Activated naive CD8-positive, alpha-beta T cell treated with anti-CD3 and anti-CD28 coated beads for 36 hours (primary cell): Measurements from ENCODE around the gene NNT. TPM values are rescaled to one million over a fixed set of nuclear protein-coding genes. Genes with fewer than 3 reads are reported as not detected.
"Not testable (repeated sequence)": the region's sequence is repeated elsewhere in the genome, so short reads cannot be mapped to it uniquely, and the experiment has no call there.

Experiments used
- DNase-seq: peaks from one replicate; pipeline ENCODE4 v3.0.0; 2021
- H3K27ac Mint-ChIP-seq: one replicate; pipeline ENCODE4 v1.8.0; 2022; ENCODE audit warnings: mild to moderate bottlenecking, moderate library complexity, mixed read lengths
- H3K27me3 Mint-ChIP-seq: one replicate; pipeline ENCODE4 v1.8.0; 2022; ENCODE audit warnings: mild to moderate bottlenecking, mixed read lengths
- H3K36me3 Mint-ChIP-seq: one replicate; pipeline ENCODE4 v1.8.0; 2021; ENCODE audit warnings: mild to moderate bottlenecking, mixed read lengths
- H3K4me1 Mint-ChIP-seq: one replicate; pipeline ENCODE4 v1.8.0; 2021; ENCODE audit warnings: mixed read lengths
- H3K4me3 Mint-ChIP-seq: one replicate; pipeline ENCODE4 v1.8.0; 2022; ENCODE audit warnings: mild to moderate bottlenecking, moderate library complexity, mixed read lengths
- H3K9me3 Mint-ChIP-seq: one replicate; pipeline ENCODE4 v1.8.0; 2022; ENCODE audit warnings: mixed read lengths
- total RNA-seq, 2 experiments: library from RNA; stranded (reverse); gene quantifications; one replicate each; pipeline ENCODE4 v1.2.3, GENCODE V29; 2021

NNT gene
- total RNA-seq, 2 experiments from 2014 or later, result 69.7 to 71.8 TPM

- Mint-ChIP-seq H3K27me3 (no peaks in the 10 kb centered on the region), H3K4me1 (peaks cover 11% of the 10 kb centered on the region), H3K27ac (no peak overlapping the region), H3K4me3 (no peak overlapping the region), H3K9me3 (peaks cover 4% of the 10 kb centered on the region), H3K36me3 (peaks cover 36% of the 10 kb centered on the region)
- peak; percentile 9 for DNase-seq
Measured at GRCh38 chr5:43683884-43684471, 81.0 kb downstream of the NNT start.

- H3K27me3 Mint-ChIP-seq, result no peaks in the 10 kb centered on the region
- DNase-seq, result no peak
- no peak overlapping the region for H3K27ac Mint-ChIP-seq
- peaks cover 4% of the 10 kb centered on the region for H3K9me3 Mint-ChIP-seq
- H3K36me3 Mint-ChIP-seq, result peaks cover 48% of the 10 kb centered on the region
- peaks cover 13% of the 10 kb centered on the region for H3K4me1 Mint-ChIP-seq
- H3K4me3 Mint-ChIP-seq, result no peak overlapping the region
Measured at GRCh38 chr5:43685252-43685950, 82.4 kb downstream of the NNT start.

GRCh38 chr5:43687275-43687674 is 84.3 kb downstream of the NNT start:
- H3K4me1 Mint-ChIP-seq, result peaks cover 13% of the 10 kb centered on the region
- H3K27ac Mint-ChIP-seq, result no peak overlapping the region
- no peak for DNase-seq
- no peaks in the 10 kb centered on the region for H3K27me3 Mint-ChIP-seq
- H3K4me3 Mint-ChIP-seq, result no peak overlapping the region
- peaks cover 47% of the 10 kb centered on the region for H3K36me3 Mint-ChIP-seq
- H3K9me3 Mint-ChIP-seq, result peaks cover 4% of the 10 kb centered on the region

- Mint-ChIP-seq H3K9me3 (peaks cover 20% of the 10 kb centered on the region), H3K27me3 (no peaks in the 10 kb centered on the region), H3K4me1 (peaks cover 4% of the 10 kb centered on the region), H3K36me3 (peaks cover 72% of the 10 kb centered on the region), H3K4me3 (no peak overlapping the region), H3K27ac (no peak overlapping the region)
- no peak for DNase-seq
Measured at GRCh38 chr5:43691275-43691674, 88.3 kb downstream of the NNT start.

GRCh38 chr5:43691893-43692292 is 88.9 kb downstream of the NNT start:
- Mint-ChIP-seq H3K36me3 (peaks cover 74% of the 10 kb centered on the region), H3K27ac (no peak overlapping the region), H3K27me3 (no peaks in the 10 kb centered on the region), H3K4me1 (peaks cover 4% of the 10 kb centered on the region), H3K9me3 (peaks cover 20% of the 10 kb centered on the region), H3K4me3 (no peak overlapping the region)
- DNase-seq, result no peak

- H3K27me3 Mint-ChIP-seq, result no peaks in the 10 kb centered on the region
- no peak overlapping the region for H3K27ac Mint-ChIP-seq
- DNase-seq, result no peak
- peaks cover 80% of the 10 kb centered on the region for H3K36me3 Mint-ChIP-seq
- H3K4me1 Mint-ChIP-seq, result peaks cover 8% of the 10 kb centered on the region
- H3K4me3 Mint-ChIP-seq, result no peak overlapping the region
- H3K9me3 Mint-ChIP-seq, result peaks cover 20% of the 10 kb centered on the region
Measured at GRCh38 chr5:43693411-43693810, 90.4 kb downstream of the NNT start.

GRCh38 chr5:43694027-43694426 is 91.0 kb downstream of the NNT start:
- H3K27ac Mint-ChIP-seq, result no peak overlapping the region
- H3K36me3 Mint-ChIP-seq, result peaks cover 75% of the 10 kb centered on the region
- H3K4me1 Mint-ChIP-seq, result peaks cover 7% of the 10 kb centered on the region
- H3K27me3 Mint-ChIP-seq, result no peaks in the 10 kb centered on the region
- peaks cover 16% of the 10 kb centered on the region for H3K9me3 Mint-ChIP-seq
- no peak overlapping the region for H3K4me3 Mint-ChIP-seq
- DNase-seq, result no peak

GRCh38 chr5:43696444-43696843 is 93.5 kb downstream of the NNT start:
- peaks cover 16% of the 10 kb centered on the region for H3K9me3 Mint-ChIP-seq
- H3K4me1 Mint-ChIP-seq, H3K27me3 Mint-ChIP-seq, DNase-seq, H3K4me3 Mint-ChIP-seq, H3K27ac Mint-ChIP-seq: not testable (repeated sequence)
- peaks cover 73% of the 10 kb centered on the region for H3K36me3 Mint-ChIP-seq

GRCh38 chr5:43699910-43700309 is 96.9 kb downstream of the NNT start:
- H3K27ac Mint-ChIP-seq, result no peak overlapping the region
- no peak for DNase-seq
- peaks cover 63% of the 10 kb centered on the region for H3K36me3 Mint-ChIP-seq
- H3K4me3 Mint-ChIP-seq, result no peak overlapping the region
- peaks cover 4% of the 10 kb centered on the region for H3K9me3 Mint-ChIP-seq
- H3K27me3 Mint-ChIP-seq, result no peaks in the 10 kb centered on the region
- peaks cover 4% of the 10 kb centered on the region for H3K4me1 Mint-ChIP-seq

GRCh38 chr5:43700601-43701000 is 97.6 kb downstream of the NNT start:
- Mint-ChIP-seq H3K27ac (no peak overlapping the region), H3K9me3 (peaks cover 5% of the 10 kb centered on the region), H3K4me1 (peaks cover 4% of the 10 kb centered on the region), H3K36me3 (peaks cover 63% of the 10 kb centered on the region), H3K27me3 (no peaks in the 10 kb centered on the region), H3K4me3 (no peak overlapping the region)
- DNase-seq, result no peak

GRCh38 chr5:43701227-43701626 is 98.2 kb downstream of the NNT start:
- no peak overlapping the region for H3K27ac Mint-ChIP-seq
- H3K9me3 Mint-ChIP-seq, result peaks cover 2% of the 10 kb centered on the region
- peaks cover 58% of the 10 kb centered on the region for H3K36me3 Mint-ChIP-seq
- H3K4me3 Mint-ChIP-seq, result no peak overlapping the region
- no peak for DNase-seq
- peaks cover 4% of the 10 kb centered on the region for H3K4me1 Mint-ChIP-seq
- no peaks in the 10 kb centered on the region for H3K27me3 Mint-ChIP-seq

- H3K4me1 Mint-ChIP-seq, result peaks cover 3% of the 10 kb centered on the region
- H3K36me3 Mint-ChIP-seq, result peaks cover 54% of the 10 kb centered on the region
- no peaks in the 10 kb centered on the region for H3K27me3 Mint-ChIP-seq
- H3K4me3 Mint-ChIP-seq, result no peak overlapping the region
- DNase-seq, result no peak
- H3K9me3 Mint-ChIP-seq, result peaks cover 2% of the 10 kb centered on the region
- H3K27ac Mint-ChIP-seq, result no peak overlapping the region
Measured at GRCh38 chr5:43702293-43702692, 99.3 kb downstream of the NNT start.

- Mint-ChIP-seq H3K36me3 (peaks cover 50% of the 10 kb centered on the region), H3K9me3 (peaks cover 2% of the 10 kb centered on the region), H3K4me1 (peaks cover 2% of the 10 kb centered on the region), H3K27ac (no peak overlapping the region), H3K27me3 (no peaks in the 10 kb centered on the region), H3K4me3 (no peak overlapping the region)
- DNase-seq, result no peak
Measured at GRCh38 chr5:43702815-43703214, 99.8 kb downstream of the NNT start.

- no peaks in the 10 kb centered on the region for H3K4me1 Mint-ChIP-seq
- H3K27ac Mint-ChIP-seq, result no peak overlapping the region
- H3K36me3 Mint-ChIP-seq, result peaks cover 45% of the 10 kb centered on the region
- no peaks in the 10 kb centered on the region for H3K27me3 Mint-ChIP-seq
- no peak for DNase-seq
- H3K4me3 Mint-ChIP-seq, result no peak overlapping the region
- peaks cover 2% of the 10 kb centered on the region for H3K9me3 Mint-ChIP-seq
Measured at GRCh38 chr5:43704243-43704642, 101.3 kb downstream of the NNT start.

- H3K4me3 Mint-ChIP-seq, H3K9me3 Mint-ChIP-seq, H3K27me3 Mint-ChIP-seq, DNase-seq, H3K27ac Mint-ChIP-seq, H3K4me1 Mint-ChIP-seq: not testable (repeated sequence)
- H3K36me3 Mint-ChIP-seq, result peaks cover 32% of the 10 kb centered on the region
Measured at GRCh38 chr5:43706576-43706975, 103.6 kb downstream of the NNT start.

GRCh38 chr5:43711496-43711895 is 108.5 kb downstream of the NNT start:
- no peak for DNase-seq
- peaks cover 4% of the 10 kb centered on the region for H3K36me3 Mint-ChIP-seq

More at GRCh38 chr5:43711496-43711895, 108.5 kb downstream of the NNT start:
- H3K4me3 Mint-ChIP-seq, result no peak overlapping the region
- no peaks in the 10 kb centered on the region for H3K27me3 Mint-ChIP-seq
- no peak overlapping the region for H3K27ac Mint-ChIP-seq
- no peaks in the 10 kb centered on the region for H3K9me3 Mint-ChIP-seq
- no peaks in the 10 kb centered on the region for H3K4me1 Mint-ChIP-seq
